ENCODE results near the gene FZD2. TPM values are rescaled to one million over a fixed set of nuclear protein-coding genes. Genes with fewer than 3 reads are reported as not detected.
A peak's percentile ranks its signal among the peaks of the same experiment; 100 is the strongest.

Gene FZD2
- total RNA-seq, 1 donor from 2014 or later: 7.4 TPM

DNA sequence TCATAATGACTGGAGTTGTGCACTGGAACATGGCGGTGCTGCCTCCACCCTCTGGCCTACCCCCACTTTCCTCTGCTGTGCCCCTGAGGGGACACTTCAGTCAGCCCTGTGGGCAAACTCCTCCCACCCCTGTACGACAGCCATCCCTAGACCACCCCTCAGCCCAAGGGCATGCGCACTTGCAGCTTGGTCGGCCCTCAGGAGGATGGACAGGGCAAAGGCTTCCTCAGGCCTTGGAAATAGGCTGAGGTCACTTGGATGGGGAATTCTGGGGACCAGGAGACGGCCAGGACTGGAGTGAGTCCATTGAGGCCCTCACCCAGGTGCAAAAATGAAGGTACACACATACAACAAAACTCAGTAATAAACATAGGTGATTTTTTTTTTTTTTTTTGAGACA is 41.0 kb downstream of the FZD2 start:
- no peaks in the 10 kb centered on the region for H3K4me1 ChIP-seq
- no peaks in the 10 kb centered on the region for H3K36me3 ChIP-seq
- no peak overlapping the region for H3K4me3 ChIP-seq
- no peaks in the 10 kb centered on the region for H3K9me3 ChIP-seq
- ATAC-seq (no peak), DNase-seq (no peak)
- TF ChIP-seq, protein P1, sequence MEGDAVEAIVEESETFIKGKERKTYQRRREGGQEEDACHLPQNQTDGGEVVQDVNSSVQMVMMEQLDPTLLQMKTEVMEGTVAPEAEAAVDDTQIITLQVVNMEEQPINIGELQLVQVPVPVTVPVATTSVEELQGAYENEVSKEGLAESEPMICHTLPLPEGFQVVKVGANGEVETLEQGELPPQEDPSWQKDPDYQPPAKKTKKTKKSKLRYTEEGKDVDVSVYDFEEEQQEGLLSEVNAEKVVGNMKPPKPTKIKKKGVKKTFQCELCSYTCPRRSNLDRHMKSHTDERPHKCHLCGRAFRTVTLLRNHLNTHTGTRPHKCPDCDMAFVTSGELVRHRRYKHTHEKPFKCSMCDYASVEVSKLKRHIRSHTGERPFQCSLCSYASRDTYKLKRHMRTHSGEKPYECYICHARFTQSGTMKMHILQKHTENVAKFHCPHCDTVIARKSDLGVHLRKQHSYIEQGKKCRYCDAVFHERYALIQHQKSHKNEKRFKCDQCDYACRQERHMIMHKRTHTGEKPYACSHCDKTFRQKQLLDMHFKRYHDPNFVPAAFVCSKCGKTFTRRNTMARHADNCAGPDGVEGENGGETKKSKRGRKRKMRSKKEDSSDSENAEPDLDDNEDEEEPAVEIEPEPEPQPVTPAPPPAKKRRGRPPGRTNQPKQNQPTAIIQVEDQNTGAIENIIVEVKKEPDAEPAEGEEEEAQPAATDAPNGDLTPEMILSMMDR (IDR thresholded peaks at IDR 0.05): no peak
- no peaks in the 10 kb centered on the region for H3K27me3 ChIP-seq (ENCODE audit: low read depth)
- intact Hi-C loops (cut with DNase I): no loop called here
- no peak overlapping the region for H3K27ac ChIP-seq

- H3K4me1 ChIP-seq: no peaks in the 10 kb centered on the region
- no peaks in the 10 kb centered on the region for H3K27me3 ChIP-seq (ENCODE audit: low read depth)
- no peak overlapping the region for H3K27ac ChIP-seq
- no peak overlapping the region for H3K4me3 ChIP-seq
- no peaks in the 10 kb centered on the region for H3K9me3 ChIP-seq
- DNase-seq (no peak), ATAC-seq (no peak)
- intact Hi-C loops (cut with DNase I): no loop called here
- H3K36me3 ChIP-seq: no peaks in the 10 kb centered on the region
- TF ChIP-seq, protein P1 (IDR thresholded peaks at IDR 0.05): no peak
Observed at GRCh38 chr17:44598932-44599297, 41.6 kb downstream of the FZD2 start.

GRCh38 chr17:44599298-44600175 is 42.3 kb downstream of the FZD2 start:
- peak overlapping the region; percentile 24 for H3K27ac ChIP-seq
- no peak for DNase-seq
- intact Hi-C loops (cut with DNase I): no loop called here

GRCh38 chr17:44601539-44601938 is 44.3 kb downstream of the FZD2 start:
- no peaks in the 10 kb centered on the region for H3K27me3 ChIP-seq (ENCODE audit: low read depth)
- ATAC-seq (peak; percentile 54 to 70), DNase-seq (peak; percentile 67)
- TF ChIP-seq, protein P1 (IDR thresholded peaks at IDR 0.05): no peak
- no peaks in the 10 kb centered on the region for H3K4me1 ChIP-seq
- no peaks in the 10 kb centered on the region for H3K36me3 ChIP-seq
- H3K9me3 ChIP-seq: no peaks in the 10 kb centered on the region
- intact Hi-C loops (cut with DNase I): no loop called here
- H3K27ac ChIP-seq: no peak overlapping the region
- H3K4me3 ChIP-seq: no peak overlapping the region

More at GRCh38 chr17:44599298-44600175, 42.3 kb downstream of the FZD2 start:
- Histone ChIP-seq H3K9me3 (no peaks in the 10 kb centered on the region), H3K27me3 (ENCODE audit: low read depth) (no peaks in the 10 kb centered on the region), H3K4me3 (no peak overlapping the region), H3K4me1 (no peaks in the 10 kb centered on the region), H3K36me3 (no peaks in the 10 kb centered on the region)
- peak; percentile 67 to 71 for ATAC-seq
- TF ChIP-seq, protein P1 (IDR thresholded peaks at IDR 0.05): no peak

- H3K27ac ChIP-seq: no peak overlapping the region
- no peaks in the 10 kb centered on the region for H3K27me3 ChIP-seq (ENCODE audit: low read depth)
- no peaks in the 10 kb centered on the region for H3K9me3 ChIP-seq
- no peak overlapping the region for H3K4me3 ChIP-seq
- H3K36me3 ChIP-seq: no peaks in the 10 kb centered on the region
- no peaks in the 10 kb centered on the region for H3K4me1 ChIP-seq
- ATAC-seq: no peak
- TF ChIP-seq, protein P1 (IDR thresholded peaks at IDR 0.05): no peak
- intact Hi-C loops (cut with DNase I): no loop called here
- no peak for DNase-seq
Observed at GRCh38 chr17:44601973-44602372, 44.7 kb downstream of the FZD2 start.
